GM10266 (cell line): ENCODE results near the gene KIAA0825.
"Not testable (repeated sequence)": the region's sequence is repeated elsewhere in the genome, so short reads cannot be mapped to it uniquely, and the experiment has no call there.

Experiments used
- DNase-seq: peaks from one replicate; pipeline ENCODE4 v3.0.0; 2012; ENCODE audit errors: extremely low spot score
- TF ChIP-seq, protein P1 (sequence below): IDR thresholded peaks from 2 replicates; pipeline ENCODE4 v1.5.1; 2012; ENCODE audit warnings: mild to moderate bottlenecking, low read depth; ENCODE audit not compliant: control insufficient read depth, insufficient read depth; ENCODE audit errors: missing control alignments

KIAA0825 gene

DNA sequence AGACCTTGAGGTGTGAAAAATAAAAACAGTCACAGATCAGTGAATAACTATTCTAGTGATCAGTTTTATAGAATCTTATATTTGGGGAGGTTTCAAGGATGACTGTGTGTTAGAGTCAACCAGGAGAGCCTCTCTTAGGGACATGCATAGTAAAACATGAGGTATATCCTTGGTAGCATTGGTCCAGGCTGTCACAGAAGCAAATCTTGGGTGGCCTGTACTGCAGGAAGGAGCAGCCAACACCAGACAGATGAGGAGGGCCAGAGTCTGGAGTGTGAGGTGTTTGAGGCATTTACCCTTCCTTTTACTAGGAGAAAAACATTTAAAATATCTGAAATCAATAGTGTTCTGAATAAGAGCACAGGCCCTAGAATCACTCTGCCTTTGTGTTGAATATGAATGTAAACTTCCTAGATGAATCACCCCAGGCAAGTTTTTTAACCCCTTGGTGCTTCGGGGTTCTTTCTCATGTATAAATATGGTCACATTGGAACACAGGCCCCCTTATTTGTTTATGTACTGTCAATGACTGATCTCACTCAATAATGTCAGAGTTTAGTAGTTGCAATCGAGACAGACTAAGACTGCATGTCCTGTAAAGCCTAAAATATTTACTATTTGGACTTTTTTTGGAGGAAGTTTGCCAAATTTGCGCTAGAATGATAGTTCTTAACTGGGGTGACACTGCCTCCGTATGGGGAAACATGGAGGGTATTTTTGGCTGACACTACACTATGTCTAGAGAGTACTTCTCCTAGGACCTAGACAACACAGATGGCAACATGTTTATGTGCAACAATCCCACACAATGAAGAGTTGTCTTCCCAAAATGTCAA, 460.5 kb downstream of the KIAA0825 start:
- DNase-seq = no peak
- TF ChIP-seq, protein P1, sequence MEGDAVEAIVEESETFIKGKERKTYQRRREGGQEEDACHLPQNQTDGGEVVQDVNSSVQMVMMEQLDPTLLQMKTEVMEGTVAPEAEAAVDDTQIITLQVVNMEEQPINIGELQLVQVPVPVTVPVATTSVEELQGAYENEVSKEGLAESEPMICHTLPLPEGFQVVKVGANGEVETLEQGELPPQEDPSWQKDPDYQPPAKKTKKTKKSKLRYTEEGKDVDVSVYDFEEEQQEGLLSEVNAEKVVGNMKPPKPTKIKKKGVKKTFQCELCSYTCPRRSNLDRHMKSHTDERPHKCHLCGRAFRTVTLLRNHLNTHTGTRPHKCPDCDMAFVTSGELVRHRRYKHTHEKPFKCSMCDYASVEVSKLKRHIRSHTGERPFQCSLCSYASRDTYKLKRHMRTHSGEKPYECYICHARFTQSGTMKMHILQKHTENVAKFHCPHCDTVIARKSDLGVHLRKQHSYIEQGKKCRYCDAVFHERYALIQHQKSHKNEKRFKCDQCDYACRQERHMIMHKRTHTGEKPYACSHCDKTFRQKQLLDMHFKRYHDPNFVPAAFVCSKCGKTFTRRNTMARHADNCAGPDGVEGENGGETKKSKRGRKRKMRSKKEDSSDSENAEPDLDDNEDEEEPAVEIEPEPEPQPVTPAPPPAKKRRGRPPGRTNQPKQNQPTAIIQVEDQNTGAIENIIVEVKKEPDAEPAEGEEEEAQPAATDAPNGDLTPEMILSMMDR = no peak

DNA sequence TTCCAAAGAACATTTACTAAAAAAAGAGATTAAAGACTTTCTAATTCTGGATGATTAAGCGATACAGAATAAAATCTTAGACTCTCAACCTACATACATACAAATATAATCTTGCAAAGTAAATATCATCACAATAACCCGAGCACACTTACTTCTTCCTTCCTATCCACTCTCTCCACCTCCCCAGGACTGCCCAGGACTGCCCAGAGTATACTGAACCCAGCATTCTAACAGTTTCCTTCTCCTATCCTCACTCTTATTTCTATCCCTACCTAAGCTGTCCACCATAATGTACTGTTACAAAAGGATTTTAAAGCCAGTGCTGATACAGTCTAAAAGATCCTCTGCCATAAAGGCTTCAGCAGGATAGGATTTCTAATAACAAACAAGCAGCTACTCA, 463.7 kb downstream of the KIAA0825 start:
- TF ChIP-seq, protein P1 = no peak
- no peak for DNase-seq

DNA sequence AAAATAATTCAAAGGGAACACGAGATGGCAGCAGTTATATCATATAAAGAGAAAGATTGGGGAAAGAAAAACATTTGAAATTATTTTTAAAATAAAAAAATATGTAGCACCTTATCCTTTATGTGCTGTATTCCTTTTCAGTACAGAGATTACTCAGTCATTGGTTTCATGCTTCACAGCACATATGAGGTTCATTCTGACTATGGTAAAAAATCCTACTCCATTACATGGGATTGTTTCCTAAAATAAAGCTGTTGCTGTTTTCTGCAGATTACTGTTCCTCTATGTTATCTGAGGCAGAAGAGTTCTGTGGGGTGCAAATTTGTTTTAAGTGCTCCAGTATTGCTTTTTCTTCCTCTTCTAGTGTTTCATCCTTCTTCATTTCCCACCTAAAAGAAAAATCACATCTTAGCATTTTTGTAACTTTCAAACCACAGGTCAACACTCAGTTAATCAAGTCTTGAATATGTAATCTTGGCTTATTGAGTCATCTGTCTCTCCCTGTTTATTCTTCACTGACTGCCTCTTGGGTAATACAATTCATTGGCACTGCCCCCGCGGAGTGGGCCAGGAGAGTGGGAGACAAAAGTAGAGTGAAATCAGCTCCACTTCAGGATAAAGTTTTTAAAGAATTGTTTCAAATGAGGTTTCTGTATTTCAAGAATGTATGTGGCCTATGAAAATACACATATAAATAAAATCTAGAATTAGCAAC, 464.5 kb downstream of the KIAA0825 start:
- TF ChIP-seq, protein P1 = no peak
- no peak for DNase-seq

GRCh38 chr5:94143621-94144020, 474.8 kb downstream of the KIAA0825 start:
- DNase-seq = not testable (repeated sequence)

- TF ChIP-seq, protein P1 = no peak
These were observed 478.1 kb downstream of the KIAA0825 start for GRCh38 chr5:94140300-94140699.

DNA sequence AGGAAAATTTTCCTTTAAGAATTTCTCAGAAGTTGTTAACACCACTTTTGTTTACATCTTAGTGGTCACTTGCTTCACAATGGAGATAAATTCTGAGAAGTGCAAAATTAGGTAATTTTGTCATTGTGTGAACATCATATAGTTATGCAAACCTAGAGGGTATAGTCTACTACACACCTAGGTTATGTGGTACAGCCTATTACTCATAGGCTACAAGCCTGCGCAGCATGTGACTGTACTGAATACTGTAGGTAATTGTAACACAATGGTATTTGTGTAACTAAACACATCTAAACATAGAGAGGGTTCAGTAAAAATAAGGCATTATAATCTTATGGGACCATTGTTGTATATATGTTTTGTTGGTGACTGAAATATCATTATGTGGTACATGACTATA, 488.3 kb downstream of the KIAA0825 start:
- DNase-seq = no peak
- TF ChIP-seq, protein P1 = no peak

More at GRCh38 chr5:94140300-94140699, 478.1 kb downstream of the KIAA0825 start:
- DNase-seq = no peak

DNA sequence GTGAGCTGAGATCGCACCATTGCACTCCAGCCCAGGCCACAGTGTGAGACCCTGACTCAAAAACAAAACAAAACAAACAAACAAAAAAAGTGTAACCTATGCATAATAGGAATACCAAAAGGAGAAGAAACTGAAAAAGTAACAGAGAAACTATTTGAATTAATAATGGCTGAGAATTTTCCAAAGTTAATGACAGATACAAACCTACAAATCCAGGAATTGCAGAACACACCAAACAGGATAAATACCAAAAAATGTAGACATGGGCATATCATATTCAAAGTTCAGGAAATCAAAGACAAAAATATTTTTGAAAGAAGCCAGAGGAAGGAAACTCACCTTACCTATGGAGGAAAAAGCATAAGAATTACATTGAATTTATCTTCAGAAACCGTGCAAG, 493.3 kb downstream of the KIAA0825 start:
- no peak for DNase-seq
- TF ChIP-seq, protein P1 = no peak

DNA sequence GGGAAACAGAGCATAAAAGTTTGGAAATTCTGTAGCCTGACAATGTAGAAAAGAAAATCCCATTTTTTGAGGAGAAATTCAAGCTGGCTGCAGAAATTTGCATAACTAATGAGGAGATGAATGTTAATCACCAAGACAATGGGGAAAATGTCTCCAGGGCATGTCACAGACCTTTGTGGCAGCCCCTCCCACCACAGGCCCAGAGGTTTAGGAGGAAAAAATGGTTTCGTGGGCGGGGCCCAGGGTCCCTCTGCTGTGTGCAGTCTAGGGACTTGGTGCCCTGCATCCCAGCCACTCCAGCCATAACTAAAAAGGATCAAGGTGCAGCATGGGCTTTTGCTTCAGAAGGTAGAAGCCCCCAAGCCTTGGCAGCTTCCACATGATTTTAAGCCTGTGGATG, 502.1 kb downstream of the KIAA0825 start:
- not testable (repeated sequence) for DNase-seq
